Prostate gland (tissue), 2 donors: ENCODE data around the gene KRT32.

ENCODE experiments used
- CTCF ChIP-seq, 4 experiments: fragments of 200-600 bp in 2 of 4; fragments of 450-650 bp in 2 of 4; sonication (generic) in 2 of 4; IDR thresholded peaks; 1 replicate in 3 of 4; 2 replicates in 1 of 4; pipeline ENCODE4 v1.5.1; 2016 to 2019; ENCODE audit warnings: antibody characterized with exemption in 4 of 4, mild to moderate bottlenecking in 2 of 4, moderate library complexity in 2 of 4
- POLR2A ChIP-seq: fragments of 450-650 bp; IDR thresholded peaks from one replicate; pipeline ENCODE4 v1.6.1; 2016; ENCODE audit warnings: antibody characterized with exemption, mild to moderate bottlenecking

- no peak for TF ChIP-seq CTCF (IDR thresholded peaks at IDR 0.05)
- no peak for TF ChIP-seq POLR2A
Measured at GRCh38 chr17:41413982-41414381, 53.2 kb downstream of the KRT32 start.
